Measurements from ENCODE around the gene KANK2.

KANK2 gene

GRCh38 chr19:11159598-11160439, 37.5 kb downstream of the KANK2 start:
- Histone ChIP-seq H3K27ac (replicated peaks) (no peak overlapping the region), H3K27me3 (ENCODE audit: insufficient read depth, poor library complexity, severe bottlenecking) (no peaks in the 10 kb centered on the region), H3K4me3 (replicated peaks; ENCODE audit: insufficient read depth, low read length) (no peak overlapping the region)
- DNase-seq (ENCODE audit: low read depth in 1 of 2, low spot score in 1 of 2): no peak
- TF ChIP-seq GABPA (IDR thresholded peaks at IDR 0.05; ENCODE audit: low read depth): no peak
- TF ChIP-seq SPI1 (IDR thresholded peaks at IDR 0.05; ENCODE audit: borderline replicate concordance, low read depth): no peak
- TF ChIP-seq POLR2AphosphoS5 (IDR thresholded peaks at IDR 0.05; ENCODE audit: low read depth): no peak
- TF ChIP-seq, protein P1, sequence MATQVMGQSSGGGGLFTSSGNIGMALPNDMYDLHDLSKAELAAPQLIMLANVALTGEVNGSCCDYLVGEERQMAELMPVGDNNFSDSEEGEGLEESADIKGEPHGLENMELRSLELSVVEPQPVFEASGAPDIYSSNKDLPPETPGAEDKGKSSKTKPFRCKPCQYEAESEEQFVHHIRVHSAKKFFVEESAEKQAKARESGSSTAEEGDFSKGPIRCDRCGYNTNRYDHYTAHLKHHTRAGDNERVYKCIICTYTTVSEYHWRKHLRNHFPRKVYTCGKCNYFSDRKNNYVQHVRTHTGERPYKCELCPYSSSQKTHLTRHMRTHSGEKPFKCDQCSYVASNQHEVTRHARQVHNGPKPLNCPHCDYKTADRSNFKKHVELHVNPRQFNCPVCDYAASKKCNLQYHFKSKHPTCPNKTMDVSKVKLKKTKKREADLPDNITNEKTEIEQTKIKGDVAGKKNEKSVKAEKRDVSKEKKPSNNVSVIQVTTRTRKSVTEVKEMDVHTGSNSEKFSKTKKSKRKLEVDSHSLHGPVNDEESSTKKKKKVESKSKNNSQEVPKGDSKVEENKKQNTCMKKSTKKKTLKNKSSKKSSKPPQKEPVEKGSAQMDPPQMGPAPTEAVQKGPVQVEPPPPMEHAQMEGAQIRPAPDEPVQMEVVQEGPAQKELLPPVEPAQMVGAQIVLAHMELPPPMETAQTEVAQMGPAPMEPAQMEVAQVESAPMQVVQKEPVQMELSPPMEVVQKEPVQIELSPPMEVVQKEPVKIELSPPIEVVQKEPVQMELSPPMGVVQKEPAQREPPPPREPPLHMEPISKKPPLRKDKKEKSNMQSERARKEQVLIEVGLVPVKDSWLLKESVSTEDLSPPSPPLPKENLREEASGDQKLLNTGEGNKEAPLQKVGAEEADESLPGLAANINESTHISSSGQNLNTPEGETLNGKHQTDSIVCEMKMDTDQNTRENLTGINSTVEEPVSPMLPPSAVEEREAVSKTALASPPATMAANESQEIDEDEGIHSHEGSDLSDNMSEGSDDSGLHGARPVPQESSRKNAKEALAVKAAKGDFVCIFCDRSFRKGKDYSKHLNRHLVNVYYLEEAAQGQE (IDR thresholded peaks at IDR 0.05; ENCODE audit: insufficient replicate concordance, low read depth): no peak

DNA sequence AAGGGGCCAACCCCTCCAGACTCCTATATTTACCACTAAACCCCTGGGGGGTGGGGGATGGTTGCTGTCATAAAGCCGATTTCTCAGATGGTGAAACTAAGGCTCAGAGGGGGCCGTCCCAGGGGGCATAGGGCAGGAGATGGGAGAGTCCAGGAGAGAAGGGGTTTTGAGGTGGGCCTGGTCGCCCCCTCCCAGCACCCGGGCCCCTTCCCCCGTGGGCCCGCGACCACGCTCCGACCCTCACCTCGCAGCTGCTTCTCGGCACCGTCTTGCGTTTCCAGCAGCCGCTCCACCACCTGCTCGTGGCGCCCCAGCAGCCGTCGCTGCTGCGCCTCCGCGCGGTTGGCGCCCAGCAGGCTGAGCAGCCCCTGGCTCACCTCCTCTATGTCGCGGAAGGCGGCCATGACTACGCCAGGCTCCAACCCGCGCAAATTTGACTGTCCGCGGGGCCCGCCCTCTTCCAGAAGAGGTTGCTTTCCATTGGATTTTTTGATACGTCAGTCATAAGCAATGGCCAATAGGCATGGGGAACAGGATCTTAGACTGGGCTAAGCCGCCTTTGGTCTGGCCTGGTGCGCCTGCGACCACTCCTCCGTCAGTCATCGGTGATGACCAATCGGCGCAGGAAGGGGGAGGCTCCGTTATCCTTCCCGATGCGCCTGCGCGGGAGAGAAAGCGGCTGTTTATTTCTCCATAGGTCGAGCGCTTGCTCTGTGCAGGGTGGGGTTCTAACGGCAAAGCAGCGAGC, 41.8 kb downstream of the KANK2 start, which contains the start of gene SPC24:
Gene SPC24, minus strand, starts transcription at position 410 of the 748 bp plus-strand sequence. Its CDS starts 6 bp downstream, at position 404.
- no peaks in the 10 kb centered on the region for H3K27me3 ChIP-seq (ENCODE audit: insufficient read depth, poor library complexity, severe bottlenecking)
- H3K4me3 ChIP-seq (replicated peaks; ENCODE audit: insufficient read depth, low read length): peak within 1 kb of the TSS; percentile 97
- peak; percentile 99 for DNase-seq (ENCODE audit: low read depth in 1 of 2, low spot score in 1 of 2)
- TF ChIP-seq POLR2AphosphoS5 (IDR thresholded peaks at IDR 0.05; ENCODE audit: low read depth): peak; percentile 84
- no peak for TF ChIP-seq GABPA (IDR thresholded peaks at IDR 0.05; ENCODE audit: low read depth)
- TF ChIP-seq, protein P1 (IDR thresholded peaks at IDR 0.05; ENCODE audit: insufficient replicate concordance, low read depth): peak; percentile 58
- peak within 1 kb of the TSS; percentile 92 for H3K27ac ChIP-seq (replicated peaks)

DNA sequence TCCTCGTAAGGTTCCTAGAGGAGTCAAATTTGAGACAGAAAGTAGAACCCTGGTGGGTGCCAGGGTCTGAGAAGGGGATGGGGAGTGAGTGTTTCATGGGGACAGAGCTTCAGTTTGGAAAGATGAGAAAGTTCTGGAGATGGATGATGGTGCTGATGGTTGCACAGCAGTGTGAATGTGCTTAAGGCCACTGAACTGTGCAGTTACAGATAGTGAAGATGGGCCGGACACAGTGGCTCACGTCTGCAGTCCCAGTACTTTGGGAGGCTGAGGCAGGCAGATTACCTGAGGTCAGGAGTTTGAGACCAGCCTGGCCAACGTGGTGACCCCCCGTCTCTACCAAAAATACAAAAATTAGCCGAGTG, 42.7 kb downstream of the KANK2 start:
- Histone ChIP-seq H3K27me3 (ENCODE audit: insufficient read depth, poor library complexity, severe bottlenecking) (no peaks in the 10 kb centered on the region), H3K27ac (replicated peaks) (peak overlapping the region; percentile 92), H3K4me3 (replicated peaks; ENCODE audit: insufficient read depth, low read length) (peak overlapping the region; percentile 97)
- no peak for TF ChIP-seq CTCF (IDR thresholded peaks at IDR 0.05; ENCODE audit: insufficient read depth, low read length)
- TF ChIP-seq POLR2AphosphoS5 (IDR thresholded peaks at IDR 0.05; ENCODE audit: low read depth): no peak
- TF ChIP-seq GABPA (IDR thresholded peaks at IDR 0.05; ENCODE audit: low read depth): no peak
- TF ChIP-seq, protein P1 (IDR thresholded peaks at IDR 0.05; ENCODE audit: insufficient replicate concordance, low read depth): no peak
- TF ChIP-seq SPI1 (IDR thresholded peaks at IDR 0.05; ENCODE audit: borderline replicate concordance, low read depth): no peak
- no peak for DNase-seq (ENCODE audit: low read depth in 1 of 2, low spot score in 1 of 2)
